ENCODE data around the gene FOXA3. TPM values are rescaled to one million over a fixed set of nuclear protein-coding genes. Genes with fewer than 3 reads are reported as not detected.

The FOXA3 gene
- polyA plus RNA-seq, 1 donor (not counting 4 experiments of a cell fraction or from before 2014, with no cell fraction given), result not detected

- Histone ChIP-seq H3K4me3 (ENCODE audit: control insufficient read depth in 2 of 3, extremely low read depth in 1 of 3, insufficient read depth in 2 of 3, low read depth in 1 of 3, low read length in 3 of 3) (no peak overlapping the region), H4K20me1 (ENCODE audit: control insufficient read depth, extremely low read depth, insufficient read depth, low read length) (no peaks in the 10 kb centered on the region), H3K9ac (ENCODE audit: control insufficient read depth, extremely low read depth, insufficient read depth, low read length) (no peak overlapping the region), H3K9me1 (ENCODE audit: control insufficient read depth, extremely low read depth, insufficient read depth, low read length) (no peaks in the 10 kb centered on the region), H3K9me3 (ENCODE audit: control insufficient read depth, low read depth, low read length) (no peaks in the 10 kb centered on the region), H3K27ac (ENCODE audit: control insufficient read depth, insufficient read depth, low read length) (no peak overlapping the region), H2AFZ (ENCODE audit: control insufficient read depth, low read length) (no peak overlapping the region), H3K4me1 (ENCODE audit: control insufficient read depth, extremely low read depth, insufficient read depth, low read length) (peaks cover 6% of the 10 kb centered on the region), H3K36me3 (ENCODE audit: control insufficient read depth in 2 of 2, extremely low read depth in 1 of 2, insufficient read depth in 2 of 2, low read length in 2 of 2) (peaks cover 0 to 4% of the 10 kb centered on the region in 2 experiments), H3K4me2 (ENCODE audit: control insufficient read depth, extremely low read depth, insufficient read depth, low read depth, low read length) (no peak overlapping the region), H3K27me3 (ENCODE audit: control insufficient read depth, extremely low read depth, insufficient read depth, low read length) (no peaks in the 10 kb centered on the region), H3K79me2 (ENCODE audit: control insufficient read depth, insufficient read depth, low read length) (peaks cover 7% of the 10 kb centered on the region)
- FAIRE-seq, result no peak
- no peak for DNase-seq (ENCODE audit: low read depth, low spot score)
- dilution Hi-C loops (cut with MboI; ENCODE audit: extremely low pct_ligation_motif_present, low sequenced_read_pairs), result no loop called here
- TF ChIP-seq EZH2 (IDR thresholded peaks at IDR 0.05; ENCODE audit: low read length) (no peak), CTCF (optimal IDR thresholded peaks at IDR 0.05 in 1 of 3, IDR thresholded peaks at IDR 0.05 in 1 of 3, conservative IDR thresholded peaks at IDR 0.05 in 1 of 3; ENCODE audit: extremely low read depth in 1 of 3, insufficient read depth in 2 of 3, low read length in 3 of 3) (no peak)
Observed at GRCh38 chr19:45889210-45889885, 25.2 kb downstream of the FOXA3 start.

- H3K9me1 ChIP-seq (ENCODE audit: control insufficient read depth, extremely low read depth, insufficient read depth, low read length), result no peaks in the 10 kb centered on the region
- H3K9ac ChIP-seq (ENCODE audit: control insufficient read depth, extremely low read depth, insufficient read depth, low read length), result no peak overlapping the region
- H3K27me3 ChIP-seq (ENCODE audit: control insufficient read depth, extremely low read depth, insufficient read depth, low read length), result no peaks in the 10 kb centered on the region
- no peak overlapping the region for H2AFZ ChIP-seq (ENCODE audit: control insufficient read depth, low read length)
- no peaks in the 10 kb centered on the region for H4K20me1 ChIP-seq (ENCODE audit: control insufficient read depth, extremely low read depth, insufficient read depth, low read length)
- peaks cover 3% of the 10 kb centered on the region for H3K4me1 ChIP-seq (ENCODE audit: control insufficient read depth, extremely low read depth, insufficient read depth, low read length)
- TF ChIP-seq EZH2 (IDR thresholded peaks at IDR 0.05; ENCODE audit: low read length) (no peak), CTCF (optimal IDR thresholded peaks at IDR 0.05 in 1 of 3, IDR thresholded peaks at IDR 0.05 in 1 of 3, conservative IDR thresholded peaks at IDR 0.05 in 1 of 3; ENCODE audit: extremely low read depth in 1 of 3, insufficient read depth in 2 of 3, low read length in 3 of 3) (no peak)
- H3K79me2 ChIP-seq (ENCODE audit: control insufficient read depth, insufficient read depth, low read length), result no peaks in the 10 kb centered on the region
- no peak overlapping the region for H3K4me3 ChIP-seq (ENCODE audit: control insufficient read depth in 2 of 3, extremely low read depth in 1 of 3, insufficient read depth in 2 of 3, low read depth in 1 of 3, low read length in 3 of 3)
- H3K36me3 ChIP-seq (ENCODE audit: control insufficient read depth in 2 of 2, extremely low read depth in 1 of 2, insufficient read depth in 2 of 2, low read length in 2 of 2), result peaks cover 0 to 7% of the 10 kb centered on the region in 2 experiments
- no peaks in the 10 kb centered on the region for H3K9me3 ChIP-seq (ENCODE audit: control insufficient read depth, low read depth, low read length)
- no peak for FAIRE-seq
- no peak overlapping the region for H3K27ac ChIP-seq (ENCODE audit: control insufficient read depth, insufficient read depth, low read length)
- no peak overlapping the region for H3K4me2 ChIP-seq (ENCODE audit: control insufficient read depth, extremely low read depth, insufficient read depth, low read depth, low read length)
- DNase-seq (ENCODE audit: low read depth, low spot score), result no peak
- dilution Hi-C loops (cut with MboI; ENCODE audit: extremely low pct_ligation_motif_present, low sequenced_read_pairs), result no loop called here
Observed at GRCh38 chr19:45890877-45891276, 26.8 kb downstream of the FOXA3 start.

Measured in keratinocyte (primary cell).